Panc1 (cell line): Measurements from ENCODE around the gene TCEA3.
A peak's percentile ranks its signal among the peaks of the same experiment; 100 is the strongest.

ENCODE experiments used
- POLR2AphosphoS5 ChIP-seq: IDR thresholded peaks from 2 replicates; pipeline ENCODE4 v1.6.1; 2012; ENCODE audit warnings: mild to moderate bottlenecking, low read depth, low read length, moderate library complexity
- TF ChIP-seq, protein P1 (sequence below): fragments of 450-650 bp; IDR thresholded peaks from 2 replicates; pipeline ENCODE4 v1.5.1; 2017; ENCODE audit warnings: mild to moderate bottlenecking

- TF ChIP-seq, protein P1, sequence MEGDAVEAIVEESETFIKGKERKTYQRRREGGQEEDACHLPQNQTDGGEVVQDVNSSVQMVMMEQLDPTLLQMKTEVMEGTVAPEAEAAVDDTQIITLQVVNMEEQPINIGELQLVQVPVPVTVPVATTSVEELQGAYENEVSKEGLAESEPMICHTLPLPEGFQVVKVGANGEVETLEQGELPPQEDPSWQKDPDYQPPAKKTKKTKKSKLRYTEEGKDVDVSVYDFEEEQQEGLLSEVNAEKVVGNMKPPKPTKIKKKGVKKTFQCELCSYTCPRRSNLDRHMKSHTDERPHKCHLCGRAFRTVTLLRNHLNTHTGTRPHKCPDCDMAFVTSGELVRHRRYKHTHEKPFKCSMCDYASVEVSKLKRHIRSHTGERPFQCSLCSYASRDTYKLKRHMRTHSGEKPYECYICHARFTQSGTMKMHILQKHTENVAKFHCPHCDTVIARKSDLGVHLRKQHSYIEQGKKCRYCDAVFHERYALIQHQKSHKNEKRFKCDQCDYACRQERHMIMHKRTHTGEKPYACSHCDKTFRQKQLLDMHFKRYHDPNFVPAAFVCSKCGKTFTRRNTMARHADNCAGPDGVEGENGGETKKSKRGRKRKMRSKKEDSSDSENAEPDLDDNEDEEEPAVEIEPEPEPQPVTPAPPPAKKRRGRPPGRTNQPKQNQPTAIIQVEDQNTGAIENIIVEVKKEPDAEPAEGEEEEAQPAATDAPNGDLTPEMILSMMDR, result no peak
- TF ChIP-seq POLR2AphosphoS5, result peak; percentile 60
These were observed 56.6 kb downstream of the TCEA3 start for GRCh38 chr1:23367791-23368561.
